Trophoblast cell (in vitro differentiated cells and primary cell): ENCODE measurements around the gene CCDC40.
A peak's percentile ranks its signal among the peaks of the same experiment; 100 is the strongest.

Source experiments
- DNase-seq, 2 donors: peaks; one replicate each; pipeline ENCODE4 v3.0.0-alpha.2; 2016
- H2AFZ ChIP-seq: 2 replicates; pipeline ENCODE4 v1.6.1; 2013; ENCODE audit warnings: low read length, moderate library complexity, mild to moderate bottlenecking; ENCODE audit not compliant: insufficient read depth, poor library complexity
- H2AK5ac ChIP-seq: 2 replicates; pipeline ENCODE4 v1.6.1; 2013; ENCODE audit warnings: mild to moderate bottlenecking, low read length
- H2BK120ac ChIP-seq: 2 replicates; pipeline ENCODE4 v1.6.1; 2013; ENCODE audit warnings: low read length, mild to moderate bottlenecking, moderate library complexity; ENCODE audit not compliant: insufficient read depth, poor library complexity
- H2BK12ac ChIP-seq: 2 replicates; pipeline ENCODE4 v1.6.1; 2013; ENCODE audit warnings: mild to moderate bottlenecking, low read length, moderate library complexity
- H2BK5ac ChIP-seq: 2 replicates; pipeline ENCODE4 v1.6.1; 2013; ENCODE audit warnings: low read length, low read depth, moderate library complexity, mild to moderate bottlenecking; ENCODE audit not compliant: poor library complexity
- H3K14ac ChIP-seq: 2 replicates; pipeline ENCODE4 v1.6.1; 2013; ENCODE audit warnings: mild to moderate bottlenecking, low read length
- H3K18ac ChIP-seq: 2 replicates; pipeline ENCODE4 v1.6.1; 2013; ENCODE audit warnings: mild to moderate bottlenecking, low read length
- H3K23ac ChIP-seq: 2 replicates; pipeline ENCODE4 v1.6.1; 2013; ENCODE audit warnings: low read length
- H3K27ac ChIP-seq: 2 replicates; pipeline ENCODE4 v1.5.1; 2013; ENCODE audit warnings: low read depth, mild to moderate bottlenecking, inconsistent platforms, low read length, moderate library complexity
- H3K27me3 ChIP-seq: 2 replicates; pipeline ENCODE4 v1.6.1; 2013; ENCODE audit warnings: inconsistent platforms, mild to moderate bottlenecking, low read length, moderate library complexity; ENCODE audit not compliant: insufficient read depth
- H3K36me3 ChIP-seq, 2 experiments: 1 replicate in 1 of 2; 2 replicates in 1 of 2; pipeline ENCODE4 v1.6.1; 2013; ENCODE audit warnings: low read length in 2 of 2, mild to moderate bottlenecking in 2 of 2, moderate library complexity in 1 of 2; ENCODE audit not compliant: insufficient read depth in 2 of 2, control insufficient read depth in 1 of 2
- H3K4ac ChIP-seq: 2 replicates; pipeline ENCODE4 v1.6.1; 2013; ENCODE audit warnings: low read depth, mild to moderate bottlenecking, low read length, moderate library complexity
- H3K4me1 ChIP-seq, 2 experiments: 1 replicate in 1 of 2; 2 replicates in 1 of 2; pipeline ENCODE4 v1.6.1; 2013; ENCODE audit warnings: low read length in 2 of 2, mild to moderate bottlenecking in 2 of 2, moderate library complexity in 1 of 2; ENCODE audit not compliant: insufficient read depth in 2 of 2, control insufficient read depth in 1 of 2
- H3K4me2 ChIP-seq: 2 replicates; pipeline ENCODE4 v1.6.1; 2013; ENCODE audit warnings: inconsistent platforms, mild to moderate bottlenecking, low read length, moderate library complexity
- H3K4me3 ChIP-seq: 2 replicates; pipeline ENCODE4 v1.5.1; 2013; ENCODE audit warnings: mild to moderate bottlenecking, low read depth, low read length, inconsistent platforms
- H3K79me1 ChIP-seq: one replicate; pipeline ENCODE4 v1.6.1; 2013; ENCODE audit warnings: low read length
- H3K79me2 ChIP-seq: 2 replicates; pipeline ENCODE4 v1.6.1; 2013; ENCODE audit warnings: low read length, mild to moderate bottlenecking; ENCODE audit not compliant: control insufficient read depth, insufficient read depth, poor library complexity
- H3K9ac ChIP-seq: 2 replicates; pipeline ENCODE4 v1.6.1; 2013; ENCODE audit warnings: mild to moderate bottlenecking, low read length
- H3K9me3 ChIP-seq: 2 replicates; pipeline ENCODE4 v1.6.1; 2013; ENCODE audit warnings: low read depth, mild to moderate bottlenecking, control low read depth, inconsistent platforms, low read length; ENCODE audit not compliant: insufficient read depth
- H4K12ac ChIP-seq: 2 replicates; pipeline ENCODE4 v1.6.1; 2013; ENCODE audit warnings: low read depth, mild to moderate bottlenecking, low read length, moderate library complexity
- H4K8ac ChIP-seq: 2 replicates; pipeline ENCODE4 v1.6.1; 2013; ENCODE audit warnings: low read depth, mild to moderate bottlenecking, low read length, moderate library complexity
- H4K91ac ChIP-seq: one replicate; pipeline ENCODE4 v1.6.1; 2013; ENCODE audit warnings: low read depth, mild to moderate bottlenecking, low read length, moderate library complexity
- WGBS: extraction: QIAGEN DNeasy Blood & Tissue Kit; methylation state at CpG from one replicate; pipeline ENCODE4 v1.1.7; 2013; ENCODE audit warnings: missing lambda C conversion rate; ENCODE audit not compliant: insufficient read length, insufficient coverage; ENCODE audit errors: extremely low coverage; 5-methylcytosine and 5-hydroxymethylcytosine counted together

Gene CCDC40

GRCh38 chr17:80018917-80019651 lies 17.4 kb upstream of the CCDC40 start:
- Histone ChIP-seq H3K4me2 (no peak overlapping the region), H3K14ac (no peak overlapping the region), H3K4me3 (no peak overlapping the region), H2BK5ac (no peak overlapping the region), H3K9me3 (peaks cover 6% of the 10 kb centered on the region), H4K12ac (no peak overlapping the region), H3K27ac (no peak overlapping the region), H4K8ac (no peak overlapping the region), H3K79me2 (no peaks in the 10 kb centered on the region), H2BK12ac (no peak overlapping the region), H3K79me1 (no peaks in the 10 kb centered on the region), H2AK5ac (no peak overlapping the region), H3K23ac (peak overlapping the region; percentile 33), H4K91ac (no peak overlapping the region), H3K18ac (no peak overlapping the region), H3K36me3 (peaks cover 0 to 2% of the 10 kb centered on the region in 2 experiments), H2BK120ac (no peak overlapping the region), H3K27me3 (no peaks in the 10 kb centered on the region), H3K4me1 (no peaks in the 10 kb centered on the region), H3K4ac (no peak overlapping the region), H3K9ac (no peak overlapping the region), H2AFZ (no peak overlapping the region)
- whole genome bisulfite sequencing, result no CpG with 5 or more reads among the region's 21 CpGs
- DNase-seq, result no peak

- no peak overlapping the region for H3K4me2 ChIP-seq
- H3K4me3 ChIP-seq, result peak overlapping the region; percentile 3
- no peak overlapping the region for H4K91ac ChIP-seq
- H3K27me3 ChIP-seq, result no peaks in the 10 kb centered on the region
- H2BK12ac ChIP-seq, result no peak overlapping the region
- peaks cover 0 to 5% of the 10 kb centered on the region in 2 experiments for H3K36me3 ChIP-seq
- no peaks in the 10 kb centered on the region for H3K79me2 ChIP-seq
- WGBS, result no CpG with 5 or more reads among the region's 2 CpGs
- no peak overlapping the region for H3K9ac ChIP-seq
- no peak overlapping the region for H2BK120ac ChIP-seq
- H2AK5ac ChIP-seq, result no peak overlapping the region
- no peak overlapping the region for H3K4ac ChIP-seq
- no peak overlapping the region for H4K8ac ChIP-seq
- H3K9me3 ChIP-seq, result peaks cover 14% of the 10 kb centered on the region
- no peak overlapping the region for H2AFZ ChIP-seq
- H2BK5ac ChIP-seq, result no peak overlapping the region
- H3K27ac ChIP-seq, result no peak overlapping the region
- no peak overlapping the region for H3K18ac ChIP-seq
- no peak overlapping the region for H3K14ac ChIP-seq
- no peak overlapping the region for H4K12ac ChIP-seq
- DNase-seq, result no peak
- H3K4me1 ChIP-seq, result peaks cover 0 to 5% of the 10 kb centered on the region in 2 experiments
- H3K79me1 ChIP-seq, result no peaks in the 10 kb centered on the region
- no peak overlapping the region for H3K23ac ChIP-seq
Measured at GRCh38 chr17:80021600-80021999, 14.8 kb upstream of the CCDC40 start.

- H3K4me2 ChIP-seq, result no peak overlapping the region
- H4K8ac ChIP-seq, result no peak overlapping the region
- H3K27ac ChIP-seq, result no peak overlapping the region
- H3K9ac ChIP-seq, result no peak overlapping the region
- no peak overlapping the region for H2BK5ac ChIP-seq
- H4K91ac ChIP-seq, result no peak overlapping the region
- no peak overlapping the region for H3K14ac ChIP-seq
- H2BK12ac ChIP-seq, result no peak overlapping the region
- H3K79me2 ChIP-seq, result no peaks in the 10 kb centered on the region
- peak in 1 of 2 donors; percentile 25 for DNase-seq
- no peak overlapping the region for H4K12ac ChIP-seq
- H3K23ac ChIP-seq, result no peak overlapping the region
- no peaks in the 10 kb centered on the region for H3K79me1 ChIP-seq
- no peak overlapping the region for H2BK120ac ChIP-seq
- H3K18ac ChIP-seq, result no peak overlapping the region
- no CpG with 5 or more reads among the region's 43 CpGs for WGBS
- no peak overlapping the region for H2AFZ ChIP-seq
- no peaks in the 10 kb centered on the region for H3K27me3 ChIP-seq
- no peak overlapping the region for H3K4me3 ChIP-seq
- peaks cover 0 to 5% of the 10 kb centered on the region in 2 experiments for H3K4me1 ChIP-seq
- H3K9me3 ChIP-seq, result peaks cover 11% of the 10 kb centered on the region
- no peak overlapping the region for H3K4ac ChIP-seq
- H3K36me3 ChIP-seq, result peaks cover 0 to 6% of the 10 kb centered on the region in 2 experiments
- H2AK5ac ChIP-seq, result no peak overlapping the region
Measured at GRCh38 chr17:80023481-80024205, 12.8 kb upstream of the CCDC40 start.

- H3K36me3 ChIP-seq, result peaks cover 0 to 4% of the 10 kb centered on the region in 2 experiments
- peak overlapping the region; percentile 41 for H3K4me3 ChIP-seq
- H2BK120ac ChIP-seq, result no peak overlapping the region
- no peaks in the 10 kb centered on the region for H3K27me3 ChIP-seq
- no peak overlapping the region for H2BK5ac ChIP-seq
- H4K91ac ChIP-seq, result no peak overlapping the region
- H3K4ac ChIP-seq, result no peak overlapping the region
- no peak overlapping the region for H2BK12ac ChIP-seq
- H3K9me3 ChIP-seq, result peaks cover 11% of the 10 kb centered on the region
- no peak overlapping the region for H4K12ac ChIP-seq
- no peak overlapping the region for H3K18ac ChIP-seq
- H2AK5ac ChIP-seq, result no peak overlapping the region
- H3K9ac ChIP-seq, result no peak overlapping the region
- no peak overlapping the region for H3K14ac ChIP-seq
- H2AFZ ChIP-seq, result no peak overlapping the region
- no peak overlapping the region for H4K8ac ChIP-seq
- no peak for DNase-seq
- peaks cover 0 to 5% of the 10 kb centered on the region in 2 experiments for H3K4me1 ChIP-seq
- no peak overlapping the region for H3K27ac ChIP-seq
- H3K79me2 ChIP-seq, result no peaks in the 10 kb centered on the region
- WGBS, result no CpG with 5 or more reads among the region's 10 CpGs
- peak overlapping the region; percentile 94 for H3K23ac ChIP-seq
- no peaks in the 10 kb centered on the region for H3K79me1 ChIP-seq
- no peak overlapping the region for H3K4me2 ChIP-seq
Measured at GRCh38 chr17:80024206-80024972, 12.1 kb upstream of the CCDC40 start.
